CD14-positive monocyte (primary cell): ENCODE measurements around the gene ABTB2. TPM values are rescaled to one million over a fixed set of nuclear protein-coding genes. Genes with fewer than 3 reads are reported as not detected.
A peak's percentile ranks its signal among the peaks of the same experiment; 100 is the strongest.

ENCODE experiments used
- DNase-seq, 3 donors: peaks; one replicate each; pipeline ENCODE4 v3.0.0-alpha.2; 2011 to 2022
- H2AFZ ChIP-seq: 2 replicates; pipeline ENCODE4 v1.6.0; 2012; ENCODE audit warnings: mild to moderate bottlenecking, low read depth, low read length, inconsistent platforms; ENCODE audit not compliant: insufficient read depth, poor library complexity, severe bottlenecking
- H3K27ac ChIP-seq, 2 donors: 1 replicate in 1 of 2; 2 replicates in 1 of 2; pipeline ENCODE4 v1.5.1; 2012 to 2013; ENCODE audit warnings: low read length in 2 of 2, control low read depth in 1 of 2, inconsistent platforms in 1 of 2, low read depth in 1 of 2, mild to moderate bottlenecking in 1 of 2
- H3K27me3 ChIP-seq, 2 donors: one replicate each; pipeline versions ENCODE4 v1.6.0 to v1.6.1; 2011 to 2013; ENCODE audit warnings: low read length in 2 of 2; ENCODE audit not compliant: control insufficient read depth in 2 of 2, insufficient read depth in 2 of 2
- H3K36me3 ChIP-seq, 2 donors: replicated peaks in 1 of 2; 1 replicate in 1 of 2; 2 replicates in 1 of 2; pipeline versions ENCODE4 v1.5.1 to v1.6.1; 2012 to 2013; ENCODE audit warnings: low read length in 2 of 2, control low read depth in 1 of 2, inconsistent platforms in 1 of 2, mild to moderate bottlenecking in 1 of 2; ENCODE audit not compliant: insufficient read depth in 2 of 2, control insufficient read depth in 1 of 2
- H3K4me1 ChIP-seq, 2 donors: 1 replicate in 1 of 2; 2 replicates in 1 of 2; pipeline versions ENCODE4 v1.5.1 to v1.6.1; 2012 to 2013; ENCODE audit warnings: low read length in 2 of 2, control low read depth in 1 of 2, inconsistent platforms in 1 of 2, mild to moderate bottlenecking in 1 of 2, moderate library complexity in 1 of 2; ENCODE audit not compliant: insufficient read depth in 2 of 2, control insufficient read depth in 1 of 2
- H3K4me2 ChIP-seq: replicated peaks from 2 replicates; pipeline ENCODE3; 2012; ENCODE audit warnings: low read length, moderate library complexity, mild to moderate bottlenecking; ENCODE audit not compliant: poor library complexity, severe bottlenecking; ENCODE audit errors: extremely low read depth
- H3K4me3 ChIP-seq, 3 experiments: fragments of 200-600 bp in 1 of 3; sonication (generic) in 1 of 3; replicated peaks in 1 of 3; 1 replicate in 2 of 3; 2 replicates in 1 of 3; pipeline ENCODE4 v1.5.1; 2011 to 2013; ENCODE audit warnings: low read length in 3 of 3, mild to moderate bottlenecking in 3 of 3, control low read depth in 2 of 3, low read depth in 2 of 3, inconsistent platforms in 1 of 3, moderate library complexity in 1 of 3
- H3K79me2 ChIP-seq: 2 replicates; pipeline ENCODE4 v1.6.0; 2012; ENCODE audit warnings: mild to moderate bottlenecking, control low read depth, inconsistent platforms, low read length, moderate library complexity; ENCODE audit not compliant: insufficient read depth
- H3K9ac ChIP-seq: 2 replicates; pipeline ENCODE4 v1.6.0; 2017; ENCODE audit warnings: low read length, mild to moderate bottlenecking; ENCODE audit not compliant: insufficient read depth, poor library complexity, severe bottlenecking
- H3K9me3 ChIP-seq, 2 donors: replicated peaks in 1 of 2; 1 replicate in 1 of 2; 2 replicates in 1 of 2; pipeline versions ENCODE4 v1.5.1 to v1.6.1; 2012 to 2013; ENCODE audit warnings: low read length in 2 of 2, control low read depth in 1 of 2; ENCODE audit not compliant: control insufficient read depth in 1 of 2, insufficient read depth in 1 of 2
- H4K20me1 ChIP-seq: 2 replicates; pipeline ENCODE4 v1.6.0; 2012; ENCODE audit warnings: mild to moderate bottlenecking, low read length, control low read depth, moderate library complexity; ENCODE audit not compliant: insufficient read depth
- H3K27ac Mint-ChIP-seq, 7 donors: one replicate each; pipeline ENCODE4 v1.8.0; 2020; ENCODE audit warnings: mild to moderate bottlenecking in 7 of 7, mixed read lengths in 7 of 7, moderate library complexity in 6 of 7, inconsistent platforms in 2 of 7
- H3K27me3 Mint-ChIP-seq, 3 donors: one replicate each; pipeline ENCODE4 v1.8.0; 2021 to 2022; ENCODE audit warnings: low read depth in 3 of 3, mild to moderate bottlenecking in 3 of 3, mixed read lengths in 3 of 3, moderate library complexity in 3 of 3, inconsistent platforms in 1 of 3
- H3K36me3 Mint-ChIP-seq, 2 donors: one replicate each; pipeline ENCODE4 v1.8.0; 2020; ENCODE audit warnings: mixed read lengths in 2 of 2, inconsistent platforms in 1 of 2, mild to moderate bottlenecking in 1 of 2
- H3K4me1 Mint-ChIP-seq: one replicate; pipeline ENCODE4 v1.8.0; 2020; ENCODE audit warnings: mild to moderate bottlenecking, mixed read lengths
- H3K4me3 Mint-ChIP-seq, 2 donors: one replicate each; pipeline ENCODE4 v1.8.0; 2020; ENCODE audit warnings: mild to moderate bottlenecking in 2 of 2, mixed read lengths in 2 of 2, moderate library complexity in 1 of 2
- H3K9me3 Mint-ChIP-seq, 7 donors: one replicate each; pipeline ENCODE4 v1.8.0; 2020 to 2022; ENCODE audit warnings: mixed read lengths in 7 of 7, mild to moderate bottlenecking in 6 of 7, moderate library complexity in 6 of 7, inconsistent platforms in 2 of 7
- WGBS: methylation state at CpG from one replicate; pipeline ENCODE4 v1.1.5; 2013; ENCODE audit warnings: missing lambda C conversion rate; ENCODE audit not compliant: insufficient coverage; 5-methylcytosine and 5-hydroxymethylcytosine counted together
- intact Hi-C, 2 donors: fragments of 100-400 bp; cut with micrococcal nuclease; formaldehyde crosslinking; loops; one replicate each; pipeline versions ENCODE4 v1.15.0 to v1.15.1; 2023
- polyA plus RNA-seq, 3 donors: library from polyadenylated mRNA; depleted of rRNA in 1 of 3; unstranded in 2 of 3; stranded (reverse) in 1 of 3; fragments of 300-500 nt in 2 of 3; fragments of >200 nt in 1 of 3; fragmentation: Illumina TruSeq in 2 of 3; gene quantifications; 1 replicate in 2 of 3; 2 replicates in 1 of 3; pipeline ENCODE4 v1.2.3, GENCODE V29; 2012 to 2021
- TF ChIP-seq, protein P1 (sequence below): fragments of 200-600 bp; IDR thresholded peaks from one replicate; pipeline ENCODE4 v1.8.0; 2022; ENCODE audit warnings: antibody characterized with exemption, mild to moderate bottlenecking

The ABTB2 gene
- polyA plus RNA-seq, 3 donors: 0.25 to 1.7 (median 0.26) TPM

DNA sequence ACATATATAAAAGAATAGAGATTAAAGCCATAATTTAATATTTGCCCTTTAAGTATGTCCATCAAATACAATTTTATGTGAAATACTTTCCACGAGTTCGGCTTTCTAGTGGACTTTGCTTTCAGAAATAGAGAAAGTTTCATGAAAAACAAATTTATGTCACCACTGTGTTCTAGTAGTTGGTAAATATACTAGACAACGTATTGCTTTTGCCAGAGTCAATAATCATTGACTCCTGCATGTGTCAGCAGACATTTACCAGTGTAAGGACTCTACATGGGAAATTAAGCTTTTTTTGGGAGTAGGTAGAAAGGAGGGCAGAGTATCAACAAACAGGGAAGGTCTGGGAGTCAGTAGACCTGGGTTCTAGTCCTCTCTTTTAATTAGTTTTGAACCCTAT is 48.6 kb upstream of the ABTB2 start:
- TF ChIP-seq, protein P1, sequence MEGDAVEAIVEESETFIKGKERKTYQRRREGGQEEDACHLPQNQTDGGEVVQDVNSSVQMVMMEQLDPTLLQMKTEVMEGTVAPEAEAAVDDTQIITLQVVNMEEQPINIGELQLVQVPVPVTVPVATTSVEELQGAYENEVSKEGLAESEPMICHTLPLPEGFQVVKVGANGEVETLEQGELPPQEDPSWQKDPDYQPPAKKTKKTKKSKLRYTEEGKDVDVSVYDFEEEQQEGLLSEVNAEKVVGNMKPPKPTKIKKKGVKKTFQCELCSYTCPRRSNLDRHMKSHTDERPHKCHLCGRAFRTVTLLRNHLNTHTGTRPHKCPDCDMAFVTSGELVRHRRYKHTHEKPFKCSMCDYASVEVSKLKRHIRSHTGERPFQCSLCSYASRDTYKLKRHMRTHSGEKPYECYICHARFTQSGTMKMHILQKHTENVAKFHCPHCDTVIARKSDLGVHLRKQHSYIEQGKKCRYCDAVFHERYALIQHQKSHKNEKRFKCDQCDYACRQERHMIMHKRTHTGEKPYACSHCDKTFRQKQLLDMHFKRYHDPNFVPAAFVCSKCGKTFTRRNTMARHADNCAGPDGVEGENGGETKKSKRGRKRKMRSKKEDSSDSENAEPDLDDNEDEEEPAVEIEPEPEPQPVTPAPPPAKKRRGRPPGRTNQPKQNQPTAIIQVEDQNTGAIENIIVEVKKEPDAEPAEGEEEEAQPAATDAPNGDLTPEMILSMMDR: no peak
- DNase-seq: no peak
- no peaks in the 10 kb centered on the region for H3K27me3 ChIP-seq
- H2AFZ ChIP-seq: no peak overlapping the region
- Mint-ChIP-seq H3K27me3 (peaks cover 0 to 1% (median 0%) of the 10 kb centered on the region in 3 donors), H3K27ac (peak overlapping the region in 1 of 7 donors; percentile 89), H3K9me3 (no peaks in the 10 kb centered on the region), H3K4me1 (peaks cover 27% of the 10 kb centered on the region), H3K4me3 (no peak overlapping the region), H3K36me3 (no peaks in the 10 kb centered on the region)
- peaks cover 0 to 2% of the 10 kb centered on the region in 2 donors for H3K9me3 ChIP-seq
- no peak overlapping the region for H3K4me2 ChIP-seq
- peaks cover 8 to 18% of the 10 kb centered on the region in 2 donors for H3K4me1 ChIP-seq
- 100% methylated on average over 1 of the region's 3 CpGs for WGBS
- no peak overlapping the region for H3K4me3 ChIP-seq
- H3K27ac ChIP-seq: no peak overlapping the region
- H3K9ac ChIP-seq: no peak overlapping the region
- no peaks in the 10 kb centered on the region for H4K20me1 ChIP-seq
- intact Hi-C loops: loop anchor here (5.0 to 10.0 kb wide), 2 partner anchors 34 to 48 kb away; no protein-coding TSS in a partner anchor
- H3K79me2 ChIP-seq: no peaks in the 10 kb centered on the region
- no peaks in the 10 kb centered on the region for H3K36me3 ChIP-seq

DNA sequence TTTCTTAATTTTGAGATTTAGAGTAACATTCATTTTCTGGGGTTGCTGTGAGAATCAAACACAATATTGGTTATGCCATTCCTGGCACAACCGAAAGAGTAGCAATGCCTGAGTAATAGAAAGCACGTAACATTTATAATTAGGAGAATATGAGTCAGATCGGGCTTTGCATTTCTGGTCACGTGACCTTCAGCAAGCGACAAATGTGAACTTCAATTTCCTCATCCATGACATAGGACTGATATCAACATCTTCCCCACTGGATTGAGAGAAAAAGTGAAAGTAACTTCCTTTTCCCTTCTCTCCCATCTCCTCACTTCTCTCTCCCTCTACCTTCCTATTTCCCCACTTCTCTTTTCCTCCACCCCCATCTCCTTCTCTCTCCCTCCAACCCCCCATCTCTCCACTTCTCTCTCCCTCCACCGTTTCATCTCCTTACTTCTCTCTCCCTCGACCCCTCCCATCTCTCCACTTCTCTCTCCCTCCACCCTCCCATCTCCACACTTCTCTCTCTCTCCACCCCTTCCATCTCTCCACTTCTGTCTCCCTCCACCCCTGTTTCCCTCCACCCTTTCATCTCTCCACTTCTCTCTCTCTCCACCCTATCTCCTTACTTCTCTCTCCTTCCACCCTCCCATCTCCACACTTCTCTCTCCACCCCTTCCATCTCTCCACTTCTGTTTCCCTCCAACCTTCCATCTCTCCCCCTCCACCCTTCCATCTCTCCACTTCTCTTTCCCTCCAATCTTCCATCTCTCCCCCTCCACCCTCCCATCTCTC is 47.5 kb upstream of the ABTB2 start:
- peak overlapping the region in 1 of 2 donors; percentile 77 for H3K27ac ChIP-seq
- Mint-ChIP-seq H3K27me3 (peaks cover 0 to 1% (median 0%) of the 10 kb centered on the region in 3 donors), H3K27ac (peak overlapping the region; percentile 84 to 93 (median 90)), H3K4me1 (peaks cover 27% of the 10 kb centered on the region), H3K36me3 (no peaks in the 10 kb centered on the region), H3K4me3 (peak overlapping the region; percentile 85 to 90), H3K9me3 (peaks cover 0 to 4% (median 0%) of the 10 kb centered on the region in 7 donors)
- intact Hi-C loops: loop anchor here (5.0 to 10.0 kb wide), 2 partner anchors 33 to 50 kb away; no protein-coding TSS in a partner anchor
- H3K79me2 ChIP-seq: no peaks in the 10 kb centered on the region
- DNase-seq: peak; percentile 87 to 94 (median 93)
- H3K9ac ChIP-seq: peak overlapping the region; percentile 45
- no peaks in the 10 kb centered on the region for H3K9me3 ChIP-seq
- peak overlapping the region; percentile 62 for H2AFZ ChIP-seq
- 14% methylated on average over 2 of the region's 7 CpGs for WGBS
- no peaks in the 10 kb centered on the region for H3K27me3 ChIP-seq
- peak overlapping the region; percentile 74 for H3K4me2 ChIP-seq
- peak overlapping the region; percentile 44 to 82 (median 70) for H3K4me3 ChIP-seq
- H3K4me1 ChIP-seq: peaks cover 8 to 18% of the 10 kb centered on the region in 2 donors
- H4K20me1 ChIP-seq: no peaks in the 10 kb centered on the region
- TF ChIP-seq, protein P1: no peak
- H3K36me3 ChIP-seq: no peaks in the 10 kb centered on the region
